Ishikawa (cell line): ENCODE measurements around the gene STAG1.

Experiments
- CEBPB ChIP-seq: IDR thresholded peaks from 2 replicates; pipeline ENCODE4 v1.6.1; 2012
- CREB1 ChIP-seq: IDR thresholded peaks from 2 replicates; pipeline ENCODE4 v1.6.1; 2012; ENCODE audit warnings: low read depth
- EGR1 ChIP-seq: IDR thresholded peaks from 2 replicates; pipeline ENCODE4 v1.6.1; 2012
- EP300 ChIP-seq: IDR thresholded peaks from 2 replicates; pipeline ENCODE4 v1.6.1; 2012; ENCODE audit warnings: borderline replicate concordance
- FOXM1 ChIP-seq: IDR thresholded peaks from 2 replicates; pipeline ENCODE4 v1.6.1; 2012; ENCODE audit warnings: low read depth, borderline replicate concordance
- NFIC ChIP-seq: IDR thresholded peaks from 2 replicates; pipeline ENCODE4 v1.6.1; 2012
- RAD21 ChIP-seq: IDR thresholded peaks from 2 replicates; pipeline ENCODE4 v1.6.1; 2012; ENCODE audit warnings: low read depth
- TAF1 ChIP-seq: IDR thresholded peaks from 2 replicates; pipeline ENCODE4 v1.6.1; 2012; ENCODE audit warnings: low read depth, mild to moderate bottlenecking
- TCF12 ChIP-seq: IDR thresholded peaks from 2 replicates; pipeline ENCODE4 v1.6.1; 2012; ENCODE audit warnings: low read depth
- TEAD4 ChIP-seq: IDR thresholded peaks from 2 replicates; pipeline ENCODE4 v1.6.1; 2012
- YY1 ChIP-seq: IDR thresholded peaks from 2 replicates; pipeline ENCODE4 v1.6.1; 2012; ENCODE audit warnings: low read depth
- ZBTB7A ChIP-seq: IDR thresholded peaks from 2 replicates; pipeline ENCODE4 v1.6.1; 2012; ENCODE audit warnings: low read depth
- TF ChIP-seq, protein P1 (sequence below): IDR thresholded peaks from 2 replicates; pipeline ENCODE4 v1.6.1; 2012
- TF ChIP-seq, protein P2 (sequence below): IDR thresholded peaks from 2 replicates; pipeline ENCODE4 v1.6.1; 2012
- TF ChIP-seq, protein P3 (sequence below): IDR thresholded peaks from 2 replicates; pipeline ENCODE4 v1.6.1; 2012; ENCODE audit warnings: low read depth, mild to moderate bottlenecking

STAG1 gene

DNA sequence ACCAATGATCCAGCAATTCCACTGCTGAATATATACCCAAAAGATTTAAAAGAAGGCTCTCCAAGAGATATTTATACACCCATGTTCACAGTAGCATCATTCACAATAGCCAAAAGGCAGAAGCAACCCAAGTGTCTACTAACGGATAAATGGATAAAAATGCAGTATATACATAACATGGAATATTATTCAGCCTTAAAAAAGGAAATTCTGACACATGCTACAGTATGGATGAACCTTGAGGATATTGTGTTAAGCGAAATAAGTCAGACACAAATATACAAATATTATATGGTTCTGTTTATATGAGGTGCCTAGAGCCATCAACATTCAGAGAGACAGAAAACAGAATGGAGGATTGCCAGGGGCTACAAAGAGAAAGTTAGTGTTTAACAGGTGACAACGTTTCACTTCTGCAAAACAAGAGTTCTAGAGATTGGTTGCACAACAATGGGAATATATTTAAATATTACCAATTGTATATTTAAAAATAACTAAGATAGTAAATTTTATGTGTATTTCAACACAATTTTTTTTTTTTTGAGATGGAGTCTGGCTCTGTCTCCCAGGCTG, 69.4 kb downstream of the STAG1 start:
- TF ChIP-seq ZBTB7A (no peak), EP300 (no peak), NFIC (no peak), CREB1 (no peak), EGR1 (no peak), CEBPB (no peak), RAD21 (no peak), TEAD4 (no peak), FOXM1 (no peak)
- TF ChIP-seq, protein P1, sequence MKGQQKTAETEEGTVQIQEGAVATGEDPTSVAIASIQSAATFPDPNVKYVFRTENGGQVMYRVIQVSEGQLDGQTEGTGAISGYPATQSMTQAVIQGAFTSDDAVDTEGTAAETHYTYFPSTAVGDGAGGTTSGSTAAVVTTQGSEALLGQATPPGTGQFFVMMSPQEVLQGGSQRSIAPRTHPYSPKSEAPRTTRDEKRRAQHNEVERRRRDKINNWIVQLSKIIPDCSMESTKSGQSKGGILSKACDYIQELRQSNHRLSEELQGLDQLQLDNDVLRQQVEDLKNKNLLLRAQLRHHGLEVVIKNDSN, result no peak
- TF ChIP-seq, protein P2, sequence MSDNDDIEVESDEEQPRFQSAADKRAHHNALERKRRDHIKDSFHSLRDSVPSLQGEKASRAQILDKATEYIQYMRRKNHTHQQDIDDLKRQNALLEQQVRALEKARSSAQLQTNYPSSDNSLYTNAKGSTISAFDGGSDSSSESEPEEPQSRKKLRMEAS, result no peak

DNA sequence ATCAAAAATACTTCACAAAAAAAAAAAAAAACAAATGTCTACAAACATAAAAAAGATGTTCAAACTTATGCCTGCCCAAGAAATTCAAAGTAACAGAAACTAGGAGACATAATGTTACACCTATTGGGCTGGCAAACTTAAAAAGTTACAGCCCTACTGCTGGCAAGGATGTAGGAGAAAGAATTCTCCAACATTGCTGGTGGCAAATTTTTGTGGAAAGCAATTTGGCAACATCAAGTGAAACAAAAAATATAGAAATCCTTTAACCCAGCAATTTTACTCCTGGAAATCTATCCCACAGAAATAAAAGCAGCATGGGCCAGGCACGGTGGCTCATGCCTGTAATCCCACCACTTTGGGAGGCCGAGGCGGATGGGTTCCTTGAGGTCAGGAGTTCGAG, 73.2 kb downstream of the STAG1 start:
- TF ChIP-seq EGR1 (no peak), TCF12 (no peak), TEAD4 (no peak), NFIC (no peak), YY1 (no peak), ZBTB7A (no peak), CEBPB (no peak), TAF1 (no peak), EP300 (no peak), RAD21 (no peak), FOXM1 (no peak), CREB1 (no peak)
- TF ChIP-seq, protein P3, sequence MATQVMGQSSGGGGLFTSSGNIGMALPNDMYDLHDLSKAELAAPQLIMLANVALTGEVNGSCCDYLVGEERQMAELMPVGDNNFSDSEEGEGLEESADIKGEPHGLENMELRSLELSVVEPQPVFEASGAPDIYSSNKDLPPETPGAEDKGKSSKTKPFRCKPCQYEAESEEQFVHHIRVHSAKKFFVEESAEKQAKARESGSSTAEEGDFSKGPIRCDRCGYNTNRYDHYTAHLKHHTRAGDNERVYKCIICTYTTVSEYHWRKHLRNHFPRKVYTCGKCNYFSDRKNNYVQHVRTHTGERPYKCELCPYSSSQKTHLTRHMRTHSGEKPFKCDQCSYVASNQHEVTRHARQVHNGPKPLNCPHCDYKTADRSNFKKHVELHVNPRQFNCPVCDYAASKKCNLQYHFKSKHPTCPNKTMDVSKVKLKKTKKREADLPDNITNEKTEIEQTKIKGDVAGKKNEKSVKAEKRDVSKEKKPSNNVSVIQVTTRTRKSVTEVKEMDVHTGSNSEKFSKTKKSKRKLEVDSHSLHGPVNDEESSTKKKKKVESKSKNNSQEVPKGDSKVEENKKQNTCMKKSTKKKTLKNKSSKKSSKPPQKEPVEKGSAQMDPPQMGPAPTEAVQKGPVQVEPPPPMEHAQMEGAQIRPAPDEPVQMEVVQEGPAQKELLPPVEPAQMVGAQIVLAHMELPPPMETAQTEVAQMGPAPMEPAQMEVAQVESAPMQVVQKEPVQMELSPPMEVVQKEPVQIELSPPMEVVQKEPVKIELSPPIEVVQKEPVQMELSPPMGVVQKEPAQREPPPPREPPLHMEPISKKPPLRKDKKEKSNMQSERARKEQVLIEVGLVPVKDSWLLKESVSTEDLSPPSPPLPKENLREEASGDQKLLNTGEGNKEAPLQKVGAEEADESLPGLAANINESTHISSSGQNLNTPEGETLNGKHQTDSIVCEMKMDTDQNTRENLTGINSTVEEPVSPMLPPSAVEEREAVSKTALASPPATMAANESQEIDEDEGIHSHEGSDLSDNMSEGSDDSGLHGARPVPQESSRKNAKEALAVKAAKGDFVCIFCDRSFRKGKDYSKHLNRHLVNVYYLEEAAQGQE, result no peak
- TF ChIP-seq, protein P1, result no peak
- TF ChIP-seq, protein P2, result no peak

DNA sequence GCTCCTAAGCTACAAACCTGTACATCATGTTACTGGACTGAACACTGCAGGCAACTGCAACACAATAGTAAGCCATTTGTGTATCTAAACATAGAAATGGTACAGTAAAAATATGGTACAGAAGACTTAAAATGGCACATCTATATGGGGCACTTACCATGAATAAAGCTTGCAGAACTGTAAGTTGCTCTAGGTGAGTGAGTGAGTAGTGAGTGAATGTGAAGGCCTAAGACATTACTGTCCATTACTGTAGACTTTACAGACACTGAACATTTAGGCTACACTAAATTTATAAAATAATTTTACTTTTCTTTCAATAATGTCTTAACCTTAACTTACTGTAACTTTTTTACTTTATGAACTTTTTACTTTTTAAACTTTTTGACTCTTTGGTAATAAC, 76.2 kb downstream of the STAG1 start:
- TF ChIP-seq FOXM1 (no peak), ZBTB7A (no peak), NFIC (no peak), CREB1 (no peak), TAF1 (no peak), TCF12 (no peak), EP300 (no peak), TEAD4 (no peak), RAD21 (no peak), EGR1 (no peak), YY1 (no peak), CEBPB (no peak)
- TF ChIP-seq, protein P2, result no peak
- TF ChIP-seq, protein P3, result no peak
- TF ChIP-seq, protein P1, result no peak

DNA sequence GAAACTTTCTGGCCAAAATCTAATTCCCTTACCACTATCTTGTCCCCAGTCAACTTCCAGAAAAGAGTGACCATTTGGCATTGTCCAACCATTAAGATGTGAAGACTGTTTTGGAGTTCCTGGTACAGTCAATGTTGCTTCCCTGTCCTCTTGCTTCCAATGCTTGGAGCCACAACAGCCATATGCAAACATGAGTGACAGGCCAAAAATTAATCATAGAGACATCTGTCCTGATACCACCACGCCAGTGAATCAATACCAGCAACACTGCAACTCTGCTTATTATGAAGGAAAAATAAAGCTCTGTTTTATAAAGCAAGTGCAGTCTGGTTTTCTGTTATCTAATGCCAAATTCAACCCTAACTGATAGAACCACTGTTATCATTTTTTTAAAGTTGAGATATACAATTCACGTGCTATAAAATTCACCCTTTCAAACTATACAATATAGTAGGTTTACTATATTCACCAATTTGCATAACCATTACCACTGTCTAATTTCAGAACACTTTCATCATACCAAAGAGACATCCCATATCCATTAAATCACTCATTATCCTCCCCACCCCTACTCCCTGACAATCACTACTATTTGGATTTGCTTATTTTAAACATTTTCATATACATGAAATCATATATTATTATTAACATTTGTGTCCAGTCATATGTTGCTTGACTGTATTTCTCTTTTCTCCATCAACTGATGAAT, 76.9 kb downstream of the STAG1 start:
- no peak for TF ChIP-seq NFIC
- TF ChIP-seq RAD21, result no peak
- no peak for TF ChIP-seq EP300
- no peak for TF ChIP-seq TEAD4
- TF ChIP-seq TCF12, result no peak
- TF ChIP-seq, protein P1, result no peak
- TF ChIP-seq, protein P3, result no peak
- no peak for TF ChIP-seq CEBPB
- TF ChIP-seq, protein P2, result no peak
- TF ChIP-seq YY1, result no peak
- no peak for TF ChIP-seq FOXM1
- TF ChIP-seq ZBTB7A, result no peak
- no peak for TF ChIP-seq EGR1
- no peak for TF ChIP-seq CREB1
- no peak for TF ChIP-seq TAF1
